Muscle of arm (tissue), 12 donors: ENCODE results near the gene PTCRA. TPM values are rescaled to one million over a fixed set of nuclear protein-coding genes. Genes with fewer than 3 reads are reported as not detected.
"Not testable (repeated sequence)": the region's sequence is repeated elsewhere in the genome, so short reads cannot be mapped to it uniquely, and the experiment has no call there.

Source experiments
- DNase-seq: peaks from one replicate; pipeline ENCODE4 v3.0.0-alpha.2; 2013
- polyA plus RNA-seq, 12 donors: library from polyadenylated mRNA; unstranded; fragments of 120-200 nt; gene quantifications; one replicate each; pipeline ENCODE4 v1.2.1, GENCODE V29; 2013; ENCODE audit not compliant: insufficient read length in 12 of 12

Gene PTCRA
- polyA plus RNA-seq, 12 donors: 0.44 TPM; not detected in 11

GRCh38 chr6:42902429-42903263 lies 13.2 kb upstream of the PTCRA start:
- not testable (repeated sequence) for DNase-seq

- no peak for DNase-seq
Measured at GRCh38 chr6:42904467-42904866, 11.4 kb upstream of the PTCRA start.

GRCh38 chr6:42907336-42907735 lies 8.5 kb upstream of the PTCRA start:
- DNase-seq: no peak

GRCh38 chr6:42909835-42910234 lies 6.0 kb upstream of the PTCRA start:
- DNase-seq: no peak

- no peak for DNase-seq
Measured at GRCh38 chr6:42911171-42912021, 4.5 kb upstream of the PTCRA start.

- DNase-seq: no peak
Measured at GRCh38 chr6:42914546-42914945, 1.3 kb upstream of the PTCRA start.

GRCh38 chr6:42916288-42916687 lies 435 bp downstream of the PTCRA start:
- no peak for DNase-seq

GRCh38 chr6:42921801-42922200 lies 5.9 kb downstream of the PTCRA start:
- DNase-seq: no peak

- no peak for DNase-seq
Measured at GRCh38 chr6:42923666-42924065, 7.8 kb downstream of the PTCRA start.

- DNase-seq: no peak
Measured at GRCh38 chr6:42925248-42925857, 9.5 kb downstream of the PTCRA start.

- peak; percentile 96 for DNase-seq
Measured at GRCh38 chr6:42928986-42929820, 13.3 kb downstream of the PTCRA start, which contains the start of gene CNPY3. CNPY3 (plus strand) TSS chr6:42929480; CDS start chr6:42929571, 91 bp downstream.

GRCh38 chr6:42929821-42930360 lies 14.0 kb downstream of the PTCRA start:
- peak; percentile 64 for DNase-seq

- DNase-seq: no peak
Measured at GRCh38 chr6:42932412-42932811, 16.6 kb downstream of the PTCRA start.

- no peak for DNase-seq
Measured at GRCh38 chr6:42933205-42933604, 17.4 kb downstream of the PTCRA start.

- no peak for DNase-seq
Measured at GRCh38 chr6:42935322-42935721, 19.5 kb downstream of the PTCRA start.

- no peak for DNase-seq
Measured at GRCh38 chr6:42936398-42936797, 20.5 kb downstream of the PTCRA start.

- DNase-seq: no peak
Measured at GRCh38 chr6:42937548-42938427, 21.9 kb downstream of the PTCRA start.

- DNase-seq: no peak
Measured at GRCh38 chr6:42938428-42938796, 22.6 kb downstream of the PTCRA start.

GRCh38 chr6:42938987-42939809 lies 23.3 kb downstream of the PTCRA start:
- DNase-seq: no peak
